HG02981 (cell line): ENCODE data around the gene PTOV1.
"Not testable (repeated sequence)": the region's sequence is repeated elsewhere in the genome, so short reads cannot be mapped to it uniquely, and the experiment has no call there.

ENCODE experiments used
- ATAC-seq: cut with Tn5 transposase; IDR thresholded peaks from one replicate; pipeline ENCODE4 v1.9.1; 2021; ENCODE audit warnings: mild to moderate bottlenecking, moderate library complexity; ENCODE audit not compliant: unreplicated experiment

PTOV1 gene

GRCh38 chr19:49817964-49818648, 32.9 kb upstream of the PTOV1 start, which contains the start of gene MED25:
TSS of gene MED25 (plus strand) at chr19:49818289. CDS start at chr19:49818342, 53 bp downstream.
- ATAC-seq = peak; percentile 66

DNA sequence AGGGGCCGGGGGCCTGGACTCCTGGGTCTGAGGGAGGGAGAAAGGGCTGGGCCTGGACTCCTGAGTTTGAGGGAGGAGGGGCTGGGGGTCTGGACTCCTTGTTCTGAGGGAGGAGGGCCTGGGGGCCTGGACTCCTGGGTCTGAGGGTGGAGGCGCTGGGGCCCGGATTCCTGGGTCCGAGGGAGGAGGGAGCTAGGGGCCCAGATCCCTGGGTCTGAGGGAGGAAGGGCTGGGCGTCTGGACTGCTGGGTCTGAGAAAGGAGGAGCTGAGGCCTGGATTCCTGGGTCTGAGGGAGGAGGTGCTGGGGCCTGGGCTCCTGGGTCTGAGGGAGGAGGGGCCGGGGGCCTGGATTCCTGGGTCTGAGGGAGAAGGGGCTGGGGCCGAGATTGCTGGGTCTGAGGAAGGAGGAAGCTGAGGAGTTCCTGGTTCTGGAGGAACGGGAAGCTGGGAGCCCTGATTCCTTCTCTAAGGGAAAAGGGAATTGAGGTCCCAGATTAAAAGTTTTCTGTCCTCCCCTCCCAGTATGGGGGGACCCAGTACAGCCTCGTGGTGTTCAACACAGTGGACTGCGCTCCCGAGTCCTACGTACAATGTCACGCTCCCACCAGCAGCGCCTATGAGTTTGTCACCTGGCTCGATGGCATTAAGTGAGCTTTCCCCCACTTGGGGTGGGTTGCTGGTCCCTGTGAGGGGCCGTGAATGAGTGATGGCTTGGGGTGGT, 32.1 kb upstream of the PTOV1 start:
- ATAC-seq = no peak

DNA sequence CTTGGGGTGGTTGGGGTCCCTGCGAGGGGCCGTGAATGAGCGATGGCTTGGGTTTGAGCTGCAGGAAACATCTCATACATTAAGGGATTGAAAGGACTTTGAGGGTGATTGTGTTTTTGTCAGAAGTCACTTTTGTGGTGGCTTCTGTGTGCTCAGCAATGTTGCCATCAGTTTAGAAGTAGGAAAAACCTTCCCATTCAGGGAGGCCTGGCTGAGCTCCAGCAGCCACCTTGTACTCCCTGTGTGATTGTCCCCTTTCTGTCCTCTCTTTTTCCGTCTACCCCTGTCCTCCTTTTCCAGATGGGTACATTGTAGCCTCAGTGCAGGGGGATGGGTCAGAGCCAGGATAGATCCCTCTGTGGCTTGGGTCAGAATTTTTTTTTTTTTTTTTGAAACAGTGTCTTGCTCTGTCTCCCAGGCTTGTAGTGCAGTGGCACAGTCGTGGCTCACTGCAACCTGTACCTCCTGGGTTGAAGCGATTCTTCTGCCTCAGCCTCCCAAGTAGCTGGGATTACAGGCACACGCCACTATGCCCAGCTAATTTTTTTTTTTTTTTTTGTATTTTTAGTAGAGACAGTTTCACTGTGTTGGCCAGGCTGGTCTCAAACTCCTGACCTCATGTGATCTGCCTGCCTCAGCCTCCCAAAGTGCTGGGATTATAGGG, 31.4 kb upstream of the PTOV1 start:
- not testable (repeated sequence) for ATAC-seq

- ATAC-seq = no peak
These were observed 30.8 kb upstream of the PTOV1 start for GRCh38 chr19:49820125-49820524.

DNA sequence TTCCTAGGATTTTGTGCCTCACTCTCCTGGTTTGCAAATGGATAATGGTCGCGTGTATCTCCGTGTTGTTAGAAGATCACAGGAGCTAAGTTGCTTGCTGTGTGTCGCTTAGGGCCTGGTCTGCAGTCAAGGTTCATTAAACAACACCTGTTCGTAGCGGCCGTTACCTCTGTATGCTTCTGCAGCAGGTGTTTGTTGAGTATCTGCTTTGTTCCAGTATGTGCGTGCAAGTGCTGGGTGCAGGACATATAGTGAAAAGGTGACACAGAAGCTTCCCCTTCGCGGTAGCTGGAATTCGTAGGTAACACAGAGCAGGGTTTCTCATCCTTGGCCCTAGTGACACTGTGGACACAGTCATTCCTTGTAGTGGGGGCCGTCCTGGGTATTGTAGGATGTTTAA, 27.5 kb upstream of the PTOV1 start:
- ATAC-seq = no peak

DNA sequence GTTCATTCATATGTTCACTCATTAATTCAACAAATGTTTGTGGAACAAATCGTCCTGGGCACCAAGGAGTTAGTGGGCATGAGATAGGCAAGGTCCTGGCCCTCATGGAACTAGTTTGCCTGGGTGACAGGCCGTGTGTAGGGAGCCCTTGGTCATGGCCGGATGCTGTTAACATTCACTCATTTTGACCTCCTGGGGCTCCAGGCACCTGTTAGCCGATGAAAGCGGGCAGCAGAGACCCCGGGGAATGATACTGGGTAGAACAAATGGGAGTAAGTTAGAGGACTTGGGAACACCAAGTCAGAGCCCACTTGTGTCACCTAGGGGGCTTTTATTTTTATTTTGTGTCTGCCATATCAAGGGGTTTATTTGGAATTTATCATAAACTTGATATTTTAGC, 26.3 kb upstream of the PTOV1 start:
- no peak for ATAC-seq

GRCh38 chr19:49827034-49827433, 23.9 kb upstream of the PTOV1 start:
- no peak for ATAC-seq

- no peak for ATAC-seq
These were observed 21.8 kb upstream of the PTOV1 start for GRCh38 chr19:49829200-49829599.

GRCh38 chr19:49829721-49830120, 21.2 kb upstream of the PTOV1 start:
- ATAC-seq = no peak

- no peak for ATAC-seq
These were observed 20.2 kb upstream of the PTOV1 start for GRCh38 chr19:49830766-49831165.

DNA sequence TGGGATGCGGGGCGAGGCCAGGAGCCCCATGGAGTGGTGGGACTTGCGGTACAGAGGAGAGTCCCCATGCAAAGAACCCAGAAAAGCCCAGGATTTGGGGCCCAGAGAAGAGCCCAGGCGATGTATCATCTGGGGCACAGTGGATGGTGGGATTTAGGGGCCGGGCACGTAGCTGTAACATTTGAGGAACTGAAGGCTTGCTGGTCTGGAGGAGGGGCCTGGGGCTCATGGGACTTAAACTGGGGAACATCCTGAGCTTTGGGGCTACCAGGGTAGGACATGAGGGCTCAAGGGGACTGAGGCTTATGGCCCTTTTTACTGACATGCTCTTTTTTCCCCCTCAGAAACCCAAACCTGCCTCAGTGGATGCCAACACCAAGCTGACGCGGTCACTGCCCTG, 19.4 kb upstream of the PTOV1 start:
- no peak for ATAC-seq

- ATAC-seq = no peak
These were observed 18.4 kb upstream of the PTOV1 start for GRCh38 chr19:49832556-49832955.

GRCh38 chr19:49833599-49833998, 17.4 kb upstream of the PTOV1 start:
- no peak for ATAC-seq

DNA sequence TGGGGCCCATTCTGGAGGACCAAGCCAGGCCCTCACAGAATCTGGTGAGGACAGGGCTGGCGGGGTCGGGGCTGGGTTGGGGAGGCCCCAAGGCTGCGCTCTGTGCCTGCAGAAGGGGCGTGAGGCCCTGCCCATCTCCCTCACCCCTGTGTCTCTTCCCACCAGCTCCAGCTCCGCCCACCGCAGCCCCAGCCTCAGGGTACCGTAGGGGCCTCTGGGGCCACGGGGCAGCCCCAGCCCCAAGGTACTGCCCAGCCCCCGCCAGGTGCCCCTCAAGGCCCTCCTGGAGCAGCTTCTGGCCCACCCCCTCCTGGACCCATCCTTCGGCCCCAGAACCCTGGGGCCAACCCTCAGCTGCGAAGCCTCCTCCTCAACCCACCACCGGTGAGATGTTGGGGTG, 15.4 kb upstream of the PTOV1 start:
- no peak for ATAC-seq

DNA sequence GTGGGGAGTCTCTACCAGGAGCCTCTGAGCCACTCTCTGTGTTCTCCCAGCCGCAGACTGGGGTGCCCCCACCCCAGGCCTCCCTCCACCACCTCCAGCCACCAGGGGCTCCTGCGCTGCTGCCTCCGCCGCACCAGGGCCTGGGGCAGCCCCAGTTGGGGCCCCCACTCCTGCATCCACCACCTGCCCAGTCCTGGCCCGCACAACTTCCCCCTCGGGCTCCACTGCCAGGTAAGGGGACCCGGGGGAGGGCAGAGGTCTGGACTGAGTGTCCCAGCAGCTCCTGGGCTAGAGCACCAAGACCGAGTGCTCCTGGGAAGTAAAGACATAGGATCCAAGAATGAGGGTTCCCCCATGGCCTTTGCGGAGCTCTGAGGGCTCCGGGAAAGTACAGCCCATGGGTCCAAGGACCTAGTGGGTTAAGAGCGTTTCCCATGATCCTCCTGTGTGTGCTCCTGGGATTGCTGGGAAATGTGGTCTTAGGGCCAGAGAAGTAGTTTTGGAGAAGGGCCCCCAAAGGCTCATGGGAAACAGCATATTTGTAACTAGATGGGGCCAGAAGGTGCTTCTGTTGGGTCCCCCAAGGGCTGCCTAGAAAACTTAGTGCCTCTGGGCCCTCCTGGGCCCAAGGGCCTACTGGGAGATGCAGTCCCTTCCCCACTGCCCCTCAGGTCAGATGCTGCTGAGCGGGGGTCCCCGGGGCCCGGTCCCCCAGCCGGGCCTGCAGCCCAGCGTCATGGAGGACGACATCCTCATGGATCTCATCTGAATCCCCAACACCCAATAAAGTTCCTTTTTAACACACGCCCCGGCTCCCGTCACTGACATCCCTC, 14.6 kb upstream of the PTOV1 start:
- no peak for ATAC-seq

DNA sequence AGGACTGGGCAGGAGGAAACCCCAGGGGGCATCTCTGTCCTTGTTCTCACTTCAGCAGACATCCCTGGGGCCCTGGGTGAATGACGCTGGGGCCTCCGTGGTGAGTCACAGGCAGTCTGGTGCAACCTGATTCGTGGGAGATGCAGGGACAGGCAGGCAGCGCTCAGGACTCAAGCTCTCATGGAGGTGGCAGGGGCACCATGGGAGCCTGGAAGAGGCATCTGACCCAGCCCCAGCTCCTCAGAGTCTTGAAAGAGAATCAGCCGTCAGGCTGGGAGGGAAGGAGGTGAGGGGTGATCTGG, 14.0 kb upstream of the PTOV1 start:
- ATAC-seq = no peak

- no peak for ATAC-seq
These were observed 13.5 kb upstream of the PTOV1 start for GRCh38 chr19:49837425-49837824.

DNA sequence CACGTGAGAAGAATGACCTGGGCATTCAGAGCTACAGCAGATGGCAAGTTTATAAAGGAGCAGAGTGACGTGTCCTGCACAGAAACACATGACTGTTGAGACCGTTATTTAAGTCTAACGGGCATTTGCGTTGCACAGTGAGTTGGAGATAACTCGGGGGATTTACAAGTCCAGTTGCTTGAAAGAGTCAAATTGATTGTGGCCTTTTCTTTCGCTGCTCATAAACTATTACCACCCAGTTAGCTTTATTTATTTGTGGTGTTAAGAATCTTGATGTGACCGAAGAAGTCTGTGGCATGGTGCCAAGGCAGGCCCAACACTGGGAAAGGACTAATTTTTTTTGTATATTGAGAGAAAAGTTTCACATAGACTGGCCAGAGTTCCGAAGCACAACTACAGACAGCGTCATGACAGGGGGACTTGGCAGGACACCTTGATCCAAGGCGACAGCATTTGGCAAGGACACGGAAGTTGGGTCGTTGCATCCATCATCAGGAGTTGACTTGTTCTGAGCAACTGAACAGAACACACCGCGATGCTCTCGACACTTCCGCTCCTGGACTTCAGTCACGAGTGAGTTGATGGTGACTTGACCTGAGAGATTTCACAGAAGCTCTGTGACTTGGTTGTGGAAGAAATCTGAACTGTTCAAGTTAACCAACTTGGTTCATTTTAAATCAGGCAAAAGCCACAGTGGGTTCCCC, 11.9 kb upstream of the PTOV1 start:
- no peak for ATAC-seq

DNA sequence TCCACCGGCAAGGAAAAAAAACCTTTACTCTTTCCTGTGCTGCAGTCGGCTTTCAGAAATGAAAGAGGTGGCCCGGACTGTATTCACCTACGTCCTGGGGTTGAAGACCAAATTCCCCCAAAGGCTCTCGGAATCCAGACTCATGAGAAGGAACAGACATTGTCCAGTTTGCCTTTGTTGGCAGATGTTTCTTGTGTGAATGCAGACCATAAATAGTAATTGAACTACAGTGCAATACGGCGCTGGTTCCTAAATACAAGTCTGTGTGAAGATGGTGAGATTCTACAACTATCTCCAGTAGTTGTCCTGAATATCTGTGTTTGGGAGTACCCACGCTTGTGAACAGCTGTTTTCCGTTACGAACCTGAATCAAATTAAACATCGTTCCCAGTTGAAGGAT, 11.2 kb upstream of the PTOV1 start:
- no peak for ATAC-seq

GRCh38 chr19:49840321-49840720, 10.6 kb upstream of the PTOV1 start:
- ATAC-seq = no peak

DNA sequence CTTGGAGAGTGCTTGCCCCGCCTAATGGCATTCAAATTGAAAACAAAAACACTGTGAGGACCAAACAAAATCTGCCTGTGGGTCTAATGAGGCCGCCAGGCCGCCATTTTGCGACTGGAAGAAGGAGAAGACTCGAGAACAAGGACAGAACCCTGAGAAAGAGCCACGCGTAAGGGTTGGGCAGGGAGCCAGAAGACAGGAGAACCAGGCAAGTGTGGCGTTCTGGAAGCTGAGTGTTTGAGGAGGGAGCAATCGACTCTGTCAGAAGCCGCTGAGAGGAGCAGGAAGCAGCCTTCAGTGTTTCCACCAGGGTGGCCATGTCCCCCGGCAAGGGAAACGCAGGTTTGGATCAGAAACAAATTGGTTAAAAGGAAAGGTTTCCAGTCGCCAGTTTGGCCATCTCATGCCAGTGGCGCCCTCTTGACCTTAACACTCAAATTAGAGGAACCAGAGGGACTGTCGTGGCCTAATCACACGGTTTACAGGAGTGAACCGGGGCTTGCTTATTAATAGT, 10.2 kb upstream of the PTOV1 start:
- no peak for ATAC-seq
